ENCODE measurements around the gene CRTC1. TPM values are rescaled to one million over a fixed set of nuclear protein-coding genes. Genes with fewer than 3 reads are reported as not detected.

CRTC1 gene
- total and polyA plus RNA-seq, 9 of the 15 experiments (the other 6 are each of a cell fraction or from before 2014, with no cell fraction given), result 0.25 to 3.8 (median 1.2) TPM; not detected in 2

DNA sequence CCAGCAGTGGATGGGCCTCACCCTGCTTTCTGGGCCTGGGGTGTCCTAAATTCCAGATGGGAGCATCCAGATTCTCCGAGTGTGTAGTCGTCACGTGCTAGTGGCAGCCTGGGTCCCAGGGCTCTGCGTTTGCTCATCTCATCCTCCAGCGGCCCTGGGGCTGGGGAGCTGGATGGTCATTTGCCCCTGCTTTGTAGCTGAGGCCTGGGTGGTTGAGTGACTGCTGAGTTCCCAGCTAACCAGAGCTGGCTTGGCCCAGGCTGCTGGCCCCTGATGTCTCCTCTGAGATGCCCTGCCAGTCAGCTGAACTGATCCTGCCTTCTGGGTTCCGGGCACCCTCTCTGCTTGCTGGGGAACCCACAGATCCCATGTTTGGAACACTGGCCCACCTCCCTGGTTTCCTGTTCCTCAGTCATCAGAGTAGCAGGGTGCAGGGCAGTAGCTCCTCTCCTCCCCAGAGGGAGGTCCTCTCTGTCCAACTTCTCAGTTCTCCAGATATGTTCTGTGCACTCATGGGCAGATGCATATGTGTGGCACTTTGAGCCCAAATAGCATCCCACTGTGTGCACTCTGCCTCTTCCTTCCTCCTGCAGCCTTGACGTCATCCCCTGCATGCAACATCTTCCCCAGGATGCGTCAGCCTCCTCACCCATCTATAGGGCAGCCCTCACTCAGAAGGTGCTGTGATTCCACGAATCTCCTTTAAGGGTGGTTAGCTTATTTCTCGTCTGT lies 22.4 kb upstream of the CRTC1 start (continued):
- TF ChIP-seq, protein P1, sequence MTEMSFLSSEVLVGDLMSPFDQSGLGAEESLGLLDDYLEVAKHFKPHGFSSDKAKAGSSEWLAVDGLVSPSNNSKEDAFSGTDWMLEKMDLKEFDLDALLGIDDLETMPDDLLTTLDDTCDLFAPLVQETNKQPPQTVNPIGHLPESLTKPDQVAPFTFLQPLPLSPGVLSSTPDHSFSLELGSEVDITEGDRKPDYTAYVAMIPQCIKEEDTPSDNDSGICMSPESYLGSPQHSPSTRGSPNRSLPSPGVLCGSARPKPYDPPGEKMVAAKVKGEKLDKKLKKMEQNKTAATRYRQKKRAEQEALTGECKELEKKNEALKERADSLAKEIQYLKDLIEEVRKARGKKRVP (CRISPR knock-in tag; IDR thresholded peaks at IDR 0.05), result no peak
- no peak for TF ChIP-seq SREBF1 (IDR thresholded peaks at IDR 0.05; ENCODE audit: borderline replicate concordance, low read depth, low read length)
- no peak for TF ChIP-seq BRCA1 (IDR thresholded peaks at IDR 0.05)
- no peak for TF ChIP-seq BRCA1 (CRISPR knock-in tag; IDR thresholded peaks at IDR 0.05)
- TF ChIP-seq, protein P2, sequence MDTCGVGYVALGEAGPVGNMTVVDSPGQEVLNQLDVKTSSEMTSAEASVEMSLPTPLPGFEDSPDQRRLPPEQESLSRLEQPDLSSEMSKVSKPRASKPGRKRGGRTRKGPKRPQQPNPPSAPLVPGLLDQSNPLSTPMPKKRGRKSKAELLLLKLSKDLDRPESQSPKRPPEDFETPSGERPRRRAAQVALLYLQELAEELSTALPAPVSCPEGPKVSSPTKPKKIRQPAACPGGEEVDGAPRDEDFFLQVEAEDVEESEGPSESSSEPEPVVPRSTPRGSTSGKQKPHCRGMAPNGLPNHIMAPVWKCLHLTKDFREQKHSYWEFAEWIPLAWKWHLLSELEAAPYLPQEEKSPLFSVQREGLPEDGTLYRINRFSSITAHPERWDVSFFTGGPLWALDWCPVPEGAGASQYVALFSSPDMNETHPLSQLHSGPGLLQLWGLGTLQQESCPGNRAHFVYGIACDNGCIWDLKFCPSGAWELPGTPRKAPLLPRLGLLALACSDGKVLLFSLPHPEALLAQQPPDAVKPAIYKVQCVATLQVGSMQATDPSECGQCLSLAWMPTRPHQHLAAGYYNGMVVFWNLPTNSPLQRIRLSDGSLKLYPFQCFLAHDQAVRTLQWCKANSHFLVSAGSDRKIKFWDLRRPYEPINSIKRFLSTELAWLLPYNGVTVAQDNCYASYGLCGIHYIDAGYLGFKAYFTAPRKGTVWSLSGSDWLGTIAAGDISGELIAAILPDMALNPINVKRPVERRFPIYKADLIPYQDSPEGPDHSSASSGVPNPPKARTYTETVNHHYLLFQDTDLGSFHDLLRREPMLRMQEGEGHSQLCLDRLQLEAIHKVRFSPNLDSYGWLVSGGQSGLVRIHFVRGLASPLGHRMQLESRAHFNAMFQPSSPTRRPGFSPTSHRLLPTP (IDR thresholded peaks at IDR 0.05; ENCODE audit: borderline replicate concordance, extremely low read depth, insufficient read length), result no peak
- no peak for TF ChIP-seq MCM5 (IDR thresholded peaks at IDR 0.05; ENCODE audit: low read depth)

All from K562 (cell line).